GM12872 (cell line): ENCODE results near the gene CHAT.

Source experiments
- TF ChIP-seq, protein P1 (sequence below): IDR thresholded peaks from 3 replicates; pipeline ENCODE4 v1.5.1; 2011; ENCODE audit warnings: low read depth, mild to moderate bottlenecking, low read length, moderate library complexity; ENCODE audit not compliant: insufficient read depth

The CHAT gene

DNA sequence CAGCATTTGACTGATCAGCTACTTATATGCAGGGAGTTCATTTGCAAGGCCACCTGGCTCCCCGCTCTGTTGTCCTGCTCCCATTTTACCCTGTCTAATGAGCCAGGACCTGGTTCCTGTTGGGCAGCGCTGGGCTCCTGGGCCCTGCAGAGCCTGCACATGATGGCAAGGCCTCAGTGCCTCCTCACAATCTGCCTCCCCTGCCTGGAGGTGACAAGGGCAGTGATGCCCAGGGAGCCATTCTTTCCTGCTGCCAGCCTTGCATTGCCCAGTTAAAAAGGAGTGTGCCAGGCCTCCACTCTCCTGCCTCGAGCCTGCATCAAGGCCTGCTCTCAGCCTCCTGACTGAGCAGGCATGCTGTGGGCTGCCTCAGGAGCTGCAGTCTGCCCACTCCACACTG is 28.5 kb downstream of the CHAT start:
- TF ChIP-seq, protein P1, sequence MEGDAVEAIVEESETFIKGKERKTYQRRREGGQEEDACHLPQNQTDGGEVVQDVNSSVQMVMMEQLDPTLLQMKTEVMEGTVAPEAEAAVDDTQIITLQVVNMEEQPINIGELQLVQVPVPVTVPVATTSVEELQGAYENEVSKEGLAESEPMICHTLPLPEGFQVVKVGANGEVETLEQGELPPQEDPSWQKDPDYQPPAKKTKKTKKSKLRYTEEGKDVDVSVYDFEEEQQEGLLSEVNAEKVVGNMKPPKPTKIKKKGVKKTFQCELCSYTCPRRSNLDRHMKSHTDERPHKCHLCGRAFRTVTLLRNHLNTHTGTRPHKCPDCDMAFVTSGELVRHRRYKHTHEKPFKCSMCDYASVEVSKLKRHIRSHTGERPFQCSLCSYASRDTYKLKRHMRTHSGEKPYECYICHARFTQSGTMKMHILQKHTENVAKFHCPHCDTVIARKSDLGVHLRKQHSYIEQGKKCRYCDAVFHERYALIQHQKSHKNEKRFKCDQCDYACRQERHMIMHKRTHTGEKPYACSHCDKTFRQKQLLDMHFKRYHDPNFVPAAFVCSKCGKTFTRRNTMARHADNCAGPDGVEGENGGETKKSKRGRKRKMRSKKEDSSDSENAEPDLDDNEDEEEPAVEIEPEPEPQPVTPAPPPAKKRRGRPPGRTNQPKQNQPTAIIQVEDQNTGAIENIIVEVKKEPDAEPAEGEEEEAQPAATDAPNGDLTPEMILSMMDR, result no peak

DNA sequence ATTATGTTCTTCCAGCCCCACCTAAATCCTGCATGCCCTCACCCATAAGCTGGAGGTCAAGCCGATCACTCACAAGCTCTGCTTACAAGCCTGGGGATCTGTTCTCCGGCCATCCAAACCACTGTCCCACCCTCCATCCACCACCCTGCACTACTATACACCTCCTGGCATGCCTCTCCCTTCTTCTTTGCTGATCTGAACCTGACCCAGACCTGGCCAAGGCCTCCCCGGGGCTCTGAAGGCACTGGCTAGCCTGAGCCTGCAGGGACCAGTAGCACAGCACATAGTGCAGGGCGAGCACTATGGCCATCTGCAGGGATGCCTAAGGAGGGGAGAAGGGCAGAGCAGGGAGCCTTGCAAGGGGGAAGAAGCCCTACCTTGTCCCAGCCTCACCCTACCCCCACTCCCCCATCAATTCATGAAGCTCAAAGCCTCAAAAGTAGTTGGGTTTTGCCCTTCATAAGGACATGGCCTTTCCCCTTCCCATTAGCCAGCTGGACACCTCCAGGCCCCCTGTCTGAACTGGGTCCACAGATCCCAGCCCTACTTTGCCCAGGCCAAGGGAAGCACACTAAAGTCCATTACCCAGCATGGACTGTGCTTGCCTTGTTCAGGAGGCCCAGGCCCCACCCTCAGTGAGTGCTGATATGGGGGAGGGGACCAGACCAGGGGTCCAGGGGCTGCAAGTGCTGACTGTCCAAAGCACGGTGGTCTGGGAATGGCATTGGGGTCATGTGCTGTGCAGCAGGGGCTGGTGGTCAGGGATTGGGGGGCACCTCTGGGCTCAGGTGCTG is 29.6 kb downstream of the CHAT start:
- TF ChIP-seq, protein P1, result no peak

DNA sequence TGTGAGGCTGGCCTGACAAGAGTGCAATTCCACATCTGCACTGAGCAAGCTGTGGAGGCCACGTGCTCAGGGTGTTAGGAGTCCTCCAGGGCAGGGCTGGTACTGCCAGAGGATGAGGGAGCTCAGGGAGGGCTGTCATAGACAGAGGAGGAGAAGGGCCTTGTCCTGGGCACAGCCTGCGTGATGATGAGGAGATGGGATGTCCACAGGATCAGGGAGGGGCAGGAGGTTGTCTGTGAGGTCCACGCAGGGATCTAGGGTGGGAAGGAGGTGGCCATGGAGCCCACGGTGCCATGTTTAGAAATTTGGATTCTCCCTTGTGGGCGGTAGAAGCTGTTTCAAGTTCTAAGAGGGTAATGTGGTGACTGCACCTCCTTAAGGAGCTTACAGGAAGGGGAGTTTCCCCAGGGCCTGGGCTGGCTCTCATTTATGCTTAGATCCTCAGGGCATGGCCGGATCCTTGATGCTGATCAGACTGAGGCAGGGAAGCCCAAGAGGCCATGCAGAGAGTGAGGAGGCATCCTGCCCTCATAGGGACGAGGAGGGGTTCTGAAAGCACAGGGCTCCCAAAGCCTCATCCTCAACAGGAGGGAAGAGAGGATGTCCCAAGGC is 30.3 kb downstream of the CHAT start:
- TF ChIP-seq, protein P1, result no peak

DNA sequence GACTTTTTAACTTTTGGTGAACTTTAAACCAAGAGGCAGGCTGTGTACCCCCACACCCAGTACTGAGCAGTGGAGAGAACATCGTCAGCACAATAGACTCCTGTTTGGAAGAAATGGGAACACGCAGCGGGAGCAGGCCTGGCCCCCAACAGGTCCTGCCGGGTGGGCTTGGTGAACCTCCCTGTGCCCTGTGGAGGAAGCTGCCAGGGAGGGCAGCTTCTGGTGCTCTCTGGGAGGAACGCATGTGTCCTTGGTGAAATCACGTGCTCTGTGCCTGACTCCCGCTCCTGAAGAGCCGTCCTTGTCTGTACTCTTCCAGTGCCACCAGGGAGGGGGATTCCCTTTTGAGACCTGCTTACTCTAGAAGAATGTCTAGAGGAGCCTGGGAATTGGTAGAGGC is 31.6 kb downstream of the CHAT start:
- TF ChIP-seq, protein P1, result no peak

GRCh38 chr10:49645871-49646870 is 32.3 kb downstream of the CHAT start:
- TF ChIP-seq, protein P1, result no peak

DNA sequence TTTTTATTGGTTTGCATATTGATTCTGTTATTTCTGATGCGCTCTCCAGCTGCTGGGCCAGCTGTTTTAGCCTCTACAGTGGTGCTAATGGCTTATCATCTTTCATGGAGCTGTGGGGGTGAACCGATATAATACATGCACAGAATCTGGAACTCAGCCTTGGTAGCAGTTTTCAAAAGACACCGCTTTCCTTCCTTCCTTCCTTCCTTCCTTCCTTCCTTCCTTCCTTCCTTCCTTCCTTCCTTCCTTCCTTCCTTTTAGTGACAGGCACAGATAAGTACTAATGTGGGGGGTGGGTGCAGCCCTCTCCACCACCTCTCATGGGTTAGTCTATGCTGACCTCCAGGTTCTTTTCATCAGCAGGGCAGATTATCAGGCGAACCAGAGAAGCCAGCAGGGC is 33.7 kb downstream of the CHAT start:
- TF ChIP-seq, protein P1, result no peak
